ENCODE data around the gene NPTN.

- TF ChIP-seq POLR2A (IDR thresholded peaks at IDR 0.05; ENCODE audit: low read depth, low read length) (no peak), TAF1 (IDR thresholded peaks at IDR 0.05; ENCODE audit: borderline replicate concordance, low read depth, low read length) (no peak)
These were observed 47.4 kb upstream of the NPTN start for GRCh38 chr15:73680549-73680948.
